Measurements from ENCODE around the gene SPDYE4.

GRCh38 chr17:8719291-8720246 is 38.8 kb downstream of the SPDYE4 start:
- TF ChIP-seq CTCF (conservative IDR thresholded peaks at IDR 0.05; ENCODE audit: low read depth in 2 of 2) (no peak), EZH2 (IDR thresholded peaks at IDR 0.05; ENCODE audit: low read depth, unreplicated experiment) (no peak), JUNB (IDR thresholded peaks at IDR 0.05; ENCODE audit: unreplicated experiment) (no peak), EZH2phosphoT487 (IDR thresholded peaks at IDR 0.05; ENCODE audit: unreplicated experiment) (no peak), POLR2AphosphoS5 (IDR thresholded peaks at IDR 0.05; ENCODE audit: low read depth) (no peak), ZNF114 (CRISPR knock-in tag; IDR thresholded peaks at IDR 0.05) (no peak), REST (IDR thresholded peaks at IDR 0.05; ENCODE audit: unreplicated experiment) (no peak), NANOG (IDR thresholded peaks at IDR 0.05; ENCODE audit: borderline replicate concordance) (no peak), CREB1 (CRISPR knock-in tag; IDR thresholded peaks at IDR 0.05; ENCODE audit: low read depth) (no peak), ZNF331 (CRISPR knock-in tag; IDR thresholded peaks at IDR 0.05; ENCODE audit: low read depth) (no peak)
- TF ChIP-seq, protein P1, sequence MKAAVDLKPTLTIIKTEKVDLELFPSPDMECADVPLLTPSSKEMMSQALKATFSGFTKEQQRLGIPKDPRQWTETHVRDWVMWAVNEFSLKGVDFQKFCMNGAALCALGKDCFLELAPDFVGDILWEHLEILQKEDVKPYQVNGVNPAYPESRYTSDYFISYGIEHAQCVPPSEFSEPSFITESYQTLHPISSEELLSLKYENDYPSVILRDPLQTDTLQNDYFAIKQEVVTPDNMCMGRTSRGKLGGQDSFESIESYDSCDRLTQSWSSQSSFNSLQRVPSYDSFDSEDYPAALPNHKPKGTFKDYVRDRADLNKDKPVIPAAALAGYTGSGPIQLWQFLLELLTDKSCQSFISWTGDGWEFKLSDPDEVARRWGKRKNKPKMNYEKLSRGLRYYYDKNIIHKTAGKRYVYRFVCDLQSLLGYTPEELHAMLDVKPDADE (IDR thresholded peaks at IDR 0.05), result no peak
